H54 (cell line): ENCODE results near the gene PKNOX2.

Experiments used
- DNase-seq: peaks from one replicate; pipeline ENCODE4 v3.0.0; 2011; ENCODE audit warnings: low spot score, mixed read lengths; ENCODE audit not compliant: insufficient read length
- FAIRE-seq: peaks from 3 replicates; lab custom pipeline; 2011; peaks lifted over from hg19 to GRCh38; lab: Jason Lieb, UNC
- POLR2A ChIP-seq: IDR thresholded peaks from 2 replicates; pipeline ENCODE4 v1.6.1; 2011; ENCODE audit warnings: low read depth, mild to moderate bottlenecking, low read length

PKNOX2 gene

GRCh38 chr11:125192183-125192582 is 27.6 kb downstream of the PKNOX2 start:
- FAIRE-seq (no peak), DNase-seq (no peak)
- TF ChIP-seq POLR2A = no peak

- DNase-seq = no peak
- TF ChIP-seq POLR2A = no peak
Measured at GRCh38 chr11:125192717-125193415, 28.3 kb downstream of the PKNOX2 start.

DNA sequence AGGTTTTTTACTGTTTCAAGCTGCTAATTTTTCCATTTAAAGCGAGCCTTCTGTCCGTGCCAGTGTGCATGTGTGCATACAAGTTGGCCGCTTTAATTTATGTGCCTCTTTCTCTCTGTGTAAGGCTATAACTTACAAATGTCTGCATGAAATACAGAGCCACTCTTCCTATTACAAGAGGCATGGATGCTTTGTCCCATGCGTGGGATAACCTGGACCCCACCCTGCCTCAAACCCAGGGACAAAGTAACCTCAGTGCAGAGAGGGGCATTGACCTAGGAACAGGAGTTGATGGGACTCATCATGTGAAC is 28.8 kb downstream of the PKNOX2 start:
- FAIRE-seq (no peak), DNase-seq (no peak)
- no peak for TF ChIP-seq POLR2A

More at GRCh38 chr11:125192717-125193415, 28.3 kb downstream of the PKNOX2 start:
- FAIRE-seq = no peak

- DNase-seq (no peak), FAIRE-seq (no peak)
- no peak for TF ChIP-seq POLR2A
Measured at GRCh38 chr11:125193841-125194240, 29.3 kb downstream of the PKNOX2 start.

- DNase-seq (no peak), FAIRE-seq (no peak)
- no peak for TF ChIP-seq POLR2A
Measured at GRCh38 chr11:125199915-125200314, 35.4 kb downstream of the PKNOX2 start.

DNA sequence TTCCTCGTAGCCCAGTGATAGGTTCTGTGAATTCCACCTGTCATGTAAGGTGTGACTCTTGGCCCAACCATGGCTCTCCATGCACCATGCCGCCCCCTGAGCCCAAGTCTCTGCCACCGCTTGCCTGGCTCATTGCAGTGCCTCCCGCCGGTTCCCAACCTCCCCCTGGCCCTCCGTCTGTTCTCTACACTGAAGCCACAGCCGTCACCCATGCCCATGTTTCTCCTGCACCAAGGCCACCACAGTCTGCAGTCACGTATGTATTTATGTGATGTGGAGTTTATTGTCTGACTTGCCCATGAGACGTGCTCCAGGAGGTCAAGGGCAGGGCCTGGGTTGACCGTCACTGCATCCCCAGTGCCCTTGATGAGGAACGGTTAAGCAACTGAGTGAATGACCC is 35.9 kb downstream of the PKNOX2 start:
- FAIRE-seq (no peak), DNase-seq (no peak)
- no peak for TF ChIP-seq POLR2A

- TF ChIP-seq POLR2A = no peak
- FAIRE-seq (no peak), DNase-seq (no peak)
Measured at GRCh38 chr11:125201525-125202141, 37.1 kb downstream of the PKNOX2 start.

- TF ChIP-seq POLR2A = no peak
- FAIRE-seq (no peak), DNase-seq (no peak)
Measured at GRCh38 chr11:125202362-125202880, 37.9 kb downstream of the PKNOX2 start.

DNA sequence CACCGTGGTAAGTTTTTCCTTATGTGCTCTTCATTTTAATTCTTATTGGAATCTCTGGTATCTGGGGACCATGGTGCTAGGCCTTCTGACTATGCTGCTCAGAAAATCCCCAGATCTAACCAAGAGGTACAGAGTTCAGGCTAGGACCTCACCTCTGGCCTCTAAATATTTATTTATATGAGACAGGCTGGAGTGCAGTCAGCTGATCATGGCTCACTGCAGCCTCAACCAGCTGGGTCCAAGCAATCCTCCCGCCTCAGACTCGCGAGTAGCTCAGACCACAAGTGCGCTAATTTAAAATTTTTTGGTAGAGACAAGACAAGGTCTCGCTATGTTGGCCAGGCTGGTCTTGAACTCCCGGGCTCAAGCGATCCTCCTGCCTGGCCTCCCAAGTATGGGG is 38.4 kb downstream of the PKNOX2 start:
- DNase-seq (no peak), FAIRE-seq (no peak)
- no peak for TF ChIP-seq POLR2A

DNA sequence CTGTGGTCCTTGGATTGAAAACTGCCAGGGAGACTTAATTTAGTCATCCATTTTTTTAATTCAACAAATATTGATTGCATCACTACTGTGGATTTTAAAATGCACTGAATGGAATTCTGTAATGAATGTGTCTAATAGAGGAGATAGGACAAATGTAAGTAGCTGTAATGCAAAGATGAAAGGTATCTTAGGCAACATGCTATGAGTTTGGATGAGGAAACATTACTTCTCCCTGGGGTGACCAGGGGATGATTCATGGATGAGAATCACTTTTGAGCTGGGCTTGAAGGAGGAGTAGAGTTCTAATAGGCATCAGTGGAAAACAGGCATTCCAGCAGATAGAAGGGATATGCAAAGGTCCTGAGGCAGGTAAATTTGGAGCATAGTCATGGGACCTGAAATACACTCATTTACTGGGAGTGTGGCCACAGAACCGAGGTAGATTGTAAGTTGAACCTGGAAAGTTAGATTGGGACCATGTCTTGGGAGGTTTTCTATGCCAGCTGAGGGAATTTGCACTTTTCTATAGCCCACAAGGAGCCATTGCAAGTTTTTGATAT is 43.4 kb downstream of the PKNOX2 start:
- no peak for DNase-seq
- no peak for FAIRE-seq
- TF ChIP-seq POLR2A = no peak

- FAIRE-seq (no peak), DNase-seq (no peak)
- TF ChIP-seq POLR2A = no peak
Measured at GRCh38 chr11:125210066-125210465, 45.5 kb downstream of the PKNOX2 start.

- no peak for FAIRE-seq
- no peak for TF ChIP-seq POLR2A
- no peak for DNase-seq
Measured at GRCh38 chr11:125211191-125211947, 46.8 kb downstream of the PKNOX2 start.

DNA sequence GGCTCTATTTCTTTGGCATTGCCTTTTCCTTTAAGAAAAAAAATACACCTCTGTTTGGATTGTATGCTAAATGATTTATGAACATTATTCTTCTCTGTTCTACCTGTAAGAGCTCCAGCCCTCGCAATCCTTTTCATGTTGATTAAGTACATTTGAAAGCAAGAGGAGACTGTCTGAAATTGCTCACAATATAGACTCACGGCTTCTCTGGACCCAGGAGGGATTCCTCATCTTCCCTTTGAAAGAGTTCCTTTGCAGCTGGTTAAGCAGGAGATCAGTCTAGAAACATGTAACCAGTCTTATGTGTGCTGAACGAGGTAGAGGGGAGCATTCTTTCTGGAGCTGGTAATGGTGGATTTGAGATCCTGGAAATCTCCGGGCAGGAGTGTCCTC is 47.4 kb downstream of the PKNOX2 start:
- DNase-seq = no peak
- no peak for FAIRE-seq
- no peak for TF ChIP-seq POLR2A

GRCh38 chr11:125214601-125215565 is 50.3 kb downstream of the PKNOX2 start:
- FAIRE-seq = no peak
- no peak for DNase-seq
- no peak for TF ChIP-seq POLR2A
